ENCODE measurements around the gene LPP. TPM values are rescaled to one million over a fixed set of nuclear protein-coding genes. Genes with fewer than 3 reads are reported as not detected.
A peak's percentile ranks its signal among the peaks of the same experiment; 100 is the strongest.

The LPP gene, protein sequence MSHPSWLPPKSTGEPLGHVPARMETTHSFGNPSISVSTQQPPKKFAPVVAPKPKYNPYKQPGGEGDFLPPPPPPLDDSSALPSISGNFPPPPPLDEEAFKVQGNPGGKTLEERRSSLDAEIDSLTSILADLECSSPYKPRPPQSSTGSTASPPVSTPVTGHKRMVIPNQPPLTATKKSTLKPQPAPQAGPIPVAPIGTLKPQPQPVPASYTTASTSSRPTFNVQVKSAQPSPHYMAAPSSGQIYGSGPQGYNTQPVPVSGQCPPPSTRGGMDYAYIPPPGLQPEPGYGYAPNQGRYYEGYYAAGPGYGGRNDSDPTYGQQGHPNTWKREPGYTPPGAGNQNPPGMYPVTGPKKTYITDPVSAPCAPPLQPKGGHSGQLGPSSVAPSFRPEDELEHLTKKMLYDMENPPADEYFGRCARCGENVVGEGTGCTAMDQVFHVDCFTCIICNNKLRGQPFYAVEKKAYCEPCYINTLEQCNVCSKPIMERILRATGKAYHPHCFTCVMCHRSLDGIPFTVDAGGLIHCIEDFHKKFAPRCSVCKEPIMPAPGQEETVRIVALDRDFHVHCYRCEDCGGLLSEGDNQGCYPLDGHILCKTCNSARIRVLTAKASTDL
- 10 to 100 TPM; 51.3 to 58.9 TPM for total RNA-seq

- Mint-ChIP-seq H3K4me1 (ENCODE audit: low read depth) (peaks cover 60% of the 10 kb centered on the region), H3K27ac (peak within 1 kb of the TSS; percentile 88), H3K27me3 (ENCODE audit: low read depth) (no peaks in the 10 kb centered on the region), H3K9me3 (ENCODE audit: insufficient read depth) (peaks cover under 1% of the 10 kb centered on the region), H3K4me3 (peak within 1 kb of the TSS; percentile 90), H3K36me3 (ENCODE audit: low read depth) (peaks cover 36% of the 10 kb centered on the region)
- DNase-seq, result peak; percentile 92
- POLR2A ChIA-PET, result interaction anchor here (0.5 to 5.3 kb wide), 17 partner anchors 11 to 1236 kb away, joined by 3 to 92 read pairs (median 3); partner anchors contain the start of gene BCL6
- peak; percentile 84 for ATAC-seq
- CTCF ChIA-PET, result interaction anchor here (1.0 to 5.1 kb wide), 6 partner anchors 16 to 415 kb away, joined by 3 to 41 read pairs (median 6); partner anchors contain the start of gene BCL6
Observed at GRCh38 chr3:188154014-188154808, at the start of gene LPP. Gene LPP, plus strand, starts transcription at chr3:188154157. Its CDS starts 251,964 bp downstream, at chr3:188406121.

GRCh38 chr3:188106006-188106405 is 48.0 kb upstream of the LPP start:
- peaks cover 6% of the 10 kb centered on the region for H3K27me3 Mint-ChIP-seq (ENCODE audit: low read depth)
- H3K27ac Mint-ChIP-seq, result no peak overlapping the region
- no peak overlapping the region for H3K4me3 Mint-ChIP-seq
- DNase-seq, result no peak
- no peaks in the 10 kb centered on the region for H3K9me3 Mint-ChIP-seq (ENCODE audit: insufficient read depth)
- peaks cover 8% of the 10 kb centered on the region for H3K4me1 Mint-ChIP-seq (ENCODE audit: low read depth)
- POLR2A ChIA-PET, result no interaction called here
- ATAC-seq, result no peak
- CTCF ChIA-PET, result no interaction called here
- H3K36me3 Mint-ChIP-seq (ENCODE audit: low read depth), result peaks cover 1% of the 10 kb centered on the region

DNA sequence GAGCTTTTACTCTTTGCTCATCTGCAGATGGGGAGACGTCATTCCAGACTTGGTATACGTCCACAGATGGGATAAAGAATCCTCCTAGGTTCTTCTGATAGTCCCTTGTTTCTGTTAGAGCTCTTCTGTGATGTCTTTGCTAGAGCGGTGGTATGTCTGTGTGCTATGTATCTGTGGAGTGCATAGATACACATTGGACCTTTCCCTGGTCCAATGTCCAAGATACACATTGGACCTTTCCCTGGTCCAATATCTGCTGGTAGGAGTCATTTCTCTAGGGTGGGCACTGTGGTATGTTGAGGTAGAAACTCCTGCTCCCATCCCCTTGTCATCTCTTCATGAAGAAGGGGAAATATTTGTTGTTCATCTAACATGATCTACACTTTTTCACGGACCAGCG is 47.5 kb upstream of the LPP start:
- ATAC-seq (no peak), DNase-seq (no peak)
- Mint-ChIP-seq H3K27ac (no peak overlapping the region), H3K4me1 (ENCODE audit: low read depth) (peaks cover 8% of the 10 kb centered on the region), H3K36me3 (ENCODE audit: low read depth) (peaks cover 1% of the 10 kb centered on the region), H3K4me3 (no peak overlapping the region), H3K9me3 (ENCODE audit: insufficient read depth) (no peaks in the 10 kb centered on the region), H3K27me3 (ENCODE audit: low read depth) (peaks cover 6% of the 10 kb centered on the region)
- ChIA-PET POLR2A (interaction anchor here (0.6 kb wide), 1 partner anchor 436 kb away, joined by 3 read pairs; no protein-coding TSS in a partner anchor), CTCF (no interaction called here)

GRCh38 chr3:188106887-188107830 is 46.8 kb upstream of the LPP start:
- DNase-seq (no peak), ATAC-seq (no peak)
- H3K36me3 Mint-ChIP-seq (ENCODE audit: low read depth), result no peaks in the 10 kb centered on the region
- no peak overlapping the region for H3K27ac Mint-ChIP-seq
- H3K4me3 Mint-ChIP-seq, result no peak overlapping the region
- POLR2A ChIA-PET, result interaction anchor here (0.6 kb wide), 1 partner anchor 435 kb away, joined by 3 read pairs; no protein-coding TSS in a partner anchor
- CTCF ChIA-PET, result no interaction called here
- H3K4me1 Mint-ChIP-seq (ENCODE audit: low read depth), result peaks cover 8% of the 10 kb centered on the region
- H3K9me3 Mint-ChIP-seq (ENCODE audit: insufficient read depth), result no peaks in the 10 kb centered on the region
- peaks cover 6% of the 10 kb centered on the region for H3K27me3 Mint-ChIP-seq (ENCODE audit: low read depth)

DNA sequence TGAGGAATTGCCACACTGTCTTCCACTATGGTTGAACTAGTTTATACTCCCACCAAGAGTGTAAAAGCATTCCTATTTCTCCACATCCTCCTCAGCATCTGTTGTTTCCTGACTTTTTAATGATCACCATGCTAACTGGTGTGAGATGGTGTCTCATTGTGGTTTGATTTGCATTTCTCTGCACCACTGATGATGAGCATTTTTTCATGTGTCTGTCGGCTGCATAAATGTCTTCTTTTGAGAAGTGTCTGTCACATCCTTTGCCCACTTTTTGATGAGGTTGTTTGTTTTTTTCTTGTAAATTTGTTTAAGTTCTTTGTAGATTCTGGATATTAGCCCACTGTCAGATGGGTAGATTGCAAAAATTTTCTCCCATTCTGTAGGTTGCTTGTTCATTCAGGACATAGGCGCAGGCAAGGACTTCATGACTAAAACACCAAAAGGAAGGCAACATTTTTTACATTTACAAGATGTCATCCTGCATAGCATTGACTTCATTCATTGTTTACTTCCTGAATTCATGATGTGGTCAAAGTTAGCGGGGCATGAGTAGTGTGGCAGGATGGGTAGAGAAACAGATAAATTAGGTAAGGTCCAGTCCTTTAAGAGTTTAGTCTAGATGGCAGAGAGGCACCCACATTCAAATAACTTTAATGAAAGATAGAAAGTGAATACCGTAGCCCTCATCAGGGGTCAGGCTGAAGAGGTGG is 45.1 kb upstream of the LPP start:
- no peaks in the 10 kb centered on the region for H3K36me3 Mint-ChIP-seq (ENCODE audit: low read depth)
- no peak for ATAC-seq
- CTCF ChIA-PET, result interaction anchor here (0.9 kb wide), 1 partner anchor 369 kb away, joined by 4 read pairs; no protein-coding TSS in a partner anchor

GRCh38 chr3:188111002-188111584 is 42.9 kb upstream of the LPP start:
- H3K9me3 Mint-ChIP-seq (ENCODE audit: insufficient read depth), result no peaks in the 10 kb centered on the region
- peaks cover 6% of the 10 kb centered on the region for H3K27me3 Mint-ChIP-seq (ENCODE audit: low read depth)
- no peak overlapping the region for H3K4me3 Mint-ChIP-seq
- peaks cover 8% of the 10 kb centered on the region for H3K4me1 Mint-ChIP-seq (ENCODE audit: low read depth)
- ATAC-seq (no peak), DNase-seq (no peak)
- no peak overlapping the region for H3K27ac Mint-ChIP-seq
- CTCF ChIA-PET, result interaction anchor here (1.4 kb wide), 1 partner anchor 25 kb away, joined by 5 read pairs; no protein-coding TSS in a partner anchor
- no peaks in the 10 kb centered on the region for H3K36me3 Mint-ChIP-seq (ENCODE audit: low read depth)
- POLR2A ChIA-PET, result no interaction called here

More for the DNA sequence above, 45.1 kb upstream of the LPP start:
- Mint-ChIP-seq H3K9me3 (ENCODE audit: insufficient read depth) (no peaks in the 10 kb centered on the region), H3K27ac (peak overlapping the region; percentile 41), H3K4me3 (no peak overlapping the region), H3K27me3 (ENCODE audit: low read depth) (peaks cover 6% of the 10 kb centered on the region), H3K4me1 (ENCODE audit: low read depth) (peaks cover 8% of the 10 kb centered on the region)
- DNase-seq, result no peak
- POLR2A ChIA-PET, result no interaction called here

GRCh38 chr3:188113756-188114155 is 40.2 kb upstream of the LPP start:
- POLR2A ChIA-PET, result no interaction called here
- no peak for ATAC-seq
- H3K9me3 Mint-ChIP-seq (ENCODE audit: insufficient read depth), result no peaks in the 10 kb centered on the region
- no peak overlapping the region for H3K4me3 Mint-ChIP-seq
- peaks cover 2% of the 10 kb centered on the region for H3K27me3 Mint-ChIP-seq (ENCODE audit: low read depth)
- CTCF ChIA-PET, result interaction anchor here (1.4 kb wide), 1 partner anchor 14 kb away, joined by 4 read pairs; no protein-coding TSS in a partner anchor
- peaks cover 6% of the 10 kb centered on the region for H3K4me1 Mint-ChIP-seq (ENCODE audit: low read depth)
- no peak for DNase-seq
- H3K36me3 Mint-ChIP-seq (ENCODE audit: low read depth), result no peaks in the 10 kb centered on the region
- no peak overlapping the region for H3K27ac Mint-ChIP-seq

- Mint-ChIP-seq H3K27me3 (ENCODE audit: low read depth) (peaks cover 7% of the 10 kb centered on the region), H3K4me1 (ENCODE audit: low read depth) (peaks cover 5% of the 10 kb centered on the region), H3K9me3 (ENCODE audit: insufficient read depth) (no peaks in the 10 kb centered on the region), H3K36me3 (ENCODE audit: low read depth) (peaks cover 2% of the 10 kb centered on the region), H3K4me3 (no peak overlapping the region), H3K27ac (no peak overlapping the region)
- CTCF ChIA-PET, result no interaction called here
- POLR2A ChIA-PET, result no interaction called here
- ATAC-seq, result no peak
- no peak for DNase-seq
Observed at GRCh38 chr3:188119846-188120245, 34.1 kb upstream of the LPP start.

GRCh38 chr3:188122571-188123169 is 31.3 kb upstream of the LPP start:
- Mint-ChIP-seq H3K27ac (no peak overlapping the region), H3K4me3 (no peak overlapping the region), H3K4me1 (ENCODE audit: low read depth) (peaks cover 5% of the 10 kb centered on the region), H3K9me3 (ENCODE audit: insufficient read depth) (no peaks in the 10 kb centered on the region), H3K27me3 (ENCODE audit: low read depth) (peaks cover 7% of the 10 kb centered on the region), H3K36me3 (ENCODE audit: low read depth) (peaks cover 2% of the 10 kb centered on the region)
- ChIA-PET CTCF (interaction anchor here (0.7 to 0.9 kb wide), 2 partner anchors 355 to 832 kb away, joined by 3 read pairs; no protein-coding TSS in a partner anchor), POLR2A (no interaction called here)
- ATAC-seq (no peak), DNase-seq (no peak)
